Stimulated activated CD4-positive, alpha-beta T cell treated with anti-CD3 and anti-CD28 coated beads, Interleukin-1b, Interleukin-23, amount 100 ng/mL, for 24 hours (primary cell): Measurements from ENCODE around the gene CCDC85C.
A peak's percentile ranks its signal among the peaks of the same experiment; 100 is the strongest.

Experiments used
- DNase-seq, 4 experiments: peaks; one replicate each; pipeline ENCODE4 v3.0.0-alpha.2; 2020; ENCODE audit warnings: low read depth in 4 of 4, low spot score in 1 of 4

CCDC85C gene

DNA sequence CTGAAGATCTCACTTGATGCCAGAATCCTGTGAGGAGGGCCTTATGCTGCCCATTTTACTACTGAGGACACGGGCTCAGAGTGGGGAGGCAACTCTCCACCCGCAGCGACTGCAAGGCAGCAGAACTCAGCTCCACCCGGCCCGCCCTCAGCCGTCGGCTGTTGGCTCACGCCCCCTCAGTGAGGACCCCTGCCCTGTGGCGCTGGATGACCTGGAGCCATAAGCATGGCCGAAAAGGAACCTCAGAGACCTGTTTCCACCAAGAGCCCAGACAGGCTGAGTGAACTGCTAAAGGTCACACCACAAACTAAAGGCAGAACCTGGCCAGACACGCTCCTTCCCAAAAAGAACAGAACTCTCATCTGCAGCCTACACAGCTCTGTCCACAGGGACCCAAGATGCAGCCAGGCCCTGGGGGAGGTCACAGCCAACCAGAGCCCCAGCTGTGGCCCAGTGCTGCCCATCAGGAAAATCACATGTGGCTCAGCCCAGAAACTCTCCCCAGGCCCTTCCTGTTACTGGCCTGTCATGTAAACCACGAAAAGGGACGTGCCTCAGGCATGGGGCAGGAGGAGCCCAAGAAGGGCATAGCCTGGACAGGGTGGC lies 90.0 kb downstream of the CCDC85C start:
- DNase-seq: no peak

DNA sequence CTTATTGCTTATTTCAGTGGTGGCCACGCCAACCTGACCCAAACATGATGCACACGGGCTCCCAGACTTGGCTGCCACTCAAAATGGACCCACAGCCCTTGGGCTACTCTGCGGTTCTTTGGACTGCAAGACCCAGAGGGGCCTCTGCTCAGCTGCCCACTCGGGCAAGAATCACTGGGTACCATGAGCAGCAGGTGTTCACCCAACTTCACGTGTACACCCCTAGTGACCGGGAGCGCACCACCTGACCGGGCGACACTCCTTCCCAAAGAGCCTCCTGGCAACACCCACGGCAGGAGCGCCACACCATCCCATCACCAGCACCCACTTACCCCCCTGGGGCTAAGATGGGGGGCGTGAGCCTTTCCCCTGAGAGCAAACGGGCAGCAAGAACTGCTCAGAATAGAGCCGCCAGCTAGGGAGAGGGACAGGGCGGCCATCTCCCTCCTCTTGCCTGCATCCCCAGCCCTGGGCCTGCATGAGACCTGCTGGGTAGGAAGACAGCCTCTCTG lies 90.8 kb downstream of the CCDC85C start:
- DNase-seq: no peak

DNA sequence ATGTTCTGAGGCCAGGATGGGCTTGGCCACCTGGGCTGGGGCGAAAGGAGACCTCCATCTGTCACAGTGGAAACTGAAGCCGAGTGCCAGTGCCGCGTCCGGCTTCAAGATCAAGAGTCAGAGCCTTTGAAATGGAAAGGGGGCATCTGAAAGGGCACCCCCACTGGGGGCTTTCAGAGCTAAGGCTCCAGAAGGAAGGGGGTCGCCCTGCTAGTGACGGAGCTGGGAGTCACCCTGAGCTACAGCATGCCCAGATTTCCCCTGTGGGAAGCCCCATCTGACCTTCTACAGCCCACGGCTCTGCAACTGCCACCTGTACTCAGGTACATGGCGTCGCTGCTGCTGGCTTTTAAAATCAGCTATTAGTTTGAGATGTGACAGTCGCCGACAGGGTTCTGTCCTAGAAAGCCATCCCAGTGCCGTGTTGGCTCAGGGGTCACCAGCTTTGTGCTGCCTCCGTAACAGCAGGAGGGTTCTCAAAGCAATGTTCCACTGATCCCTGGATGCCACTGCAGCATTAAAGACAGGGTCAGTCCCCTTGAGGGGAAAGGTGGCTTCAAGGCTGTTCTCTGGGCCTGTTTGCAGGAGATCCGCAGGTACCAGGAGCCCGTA lies 91.3 kb downstream of the CCDC85C start:
- DNase-seq: no peak

DNA sequence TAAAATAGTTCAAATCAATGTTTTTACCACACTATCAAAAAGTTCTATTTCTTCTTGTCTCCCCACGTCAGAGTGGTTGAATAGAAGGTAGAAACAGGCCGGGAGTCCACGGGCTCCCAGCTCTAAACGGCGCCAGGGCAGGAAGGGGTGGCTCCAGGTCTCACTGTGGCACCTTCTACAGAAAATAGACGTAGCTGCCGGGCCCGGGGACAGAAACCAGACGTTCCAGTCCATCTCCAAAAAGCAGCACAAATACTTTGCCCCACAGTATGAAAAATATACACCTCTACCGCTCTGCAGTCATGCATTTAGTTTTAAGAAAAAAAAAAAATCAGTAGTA lies 91.9 kb downstream of the CCDC85C start:
- DNase-seq: no peak

DNA sequence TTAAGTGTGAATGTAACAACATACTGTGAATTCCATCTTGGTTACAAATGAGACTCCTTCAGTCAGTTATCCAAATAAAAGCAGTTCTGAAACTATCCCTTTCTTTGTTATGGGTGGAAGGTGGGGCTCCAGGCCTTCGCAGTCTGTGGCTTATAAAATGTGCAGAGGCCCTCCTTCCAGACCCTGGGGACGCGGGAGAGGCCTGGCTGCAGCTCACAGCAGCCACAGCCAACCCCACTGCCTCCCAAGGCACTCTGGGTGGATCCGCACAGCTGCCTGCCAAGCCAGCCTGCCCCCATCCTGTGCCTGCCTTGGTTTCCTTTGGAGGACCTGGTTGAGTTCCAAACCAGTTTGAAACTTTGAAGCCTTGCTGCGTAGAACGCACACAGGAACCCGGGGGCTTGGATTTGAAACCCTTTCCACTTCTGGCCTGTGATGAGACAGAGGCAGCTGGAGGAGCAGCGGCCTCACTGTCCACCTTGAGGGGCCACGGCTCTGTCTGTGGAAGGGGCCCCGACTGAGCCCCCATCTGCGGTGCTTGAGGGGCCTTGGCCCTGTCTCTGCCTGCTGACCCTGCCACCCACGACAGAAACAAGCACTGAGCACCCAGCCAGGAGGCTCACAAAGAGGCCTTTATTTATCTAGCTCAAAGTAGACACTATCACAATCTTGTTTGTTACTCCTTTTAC lies 92.4 kb downstream of the CCDC85C start:
- DNase-seq: no peak

- no peak for DNase-seq
These were observed 93.4 kb downstream of the CCDC85C start for GRCh38 chr14:99510556-99511139.

DNA sequence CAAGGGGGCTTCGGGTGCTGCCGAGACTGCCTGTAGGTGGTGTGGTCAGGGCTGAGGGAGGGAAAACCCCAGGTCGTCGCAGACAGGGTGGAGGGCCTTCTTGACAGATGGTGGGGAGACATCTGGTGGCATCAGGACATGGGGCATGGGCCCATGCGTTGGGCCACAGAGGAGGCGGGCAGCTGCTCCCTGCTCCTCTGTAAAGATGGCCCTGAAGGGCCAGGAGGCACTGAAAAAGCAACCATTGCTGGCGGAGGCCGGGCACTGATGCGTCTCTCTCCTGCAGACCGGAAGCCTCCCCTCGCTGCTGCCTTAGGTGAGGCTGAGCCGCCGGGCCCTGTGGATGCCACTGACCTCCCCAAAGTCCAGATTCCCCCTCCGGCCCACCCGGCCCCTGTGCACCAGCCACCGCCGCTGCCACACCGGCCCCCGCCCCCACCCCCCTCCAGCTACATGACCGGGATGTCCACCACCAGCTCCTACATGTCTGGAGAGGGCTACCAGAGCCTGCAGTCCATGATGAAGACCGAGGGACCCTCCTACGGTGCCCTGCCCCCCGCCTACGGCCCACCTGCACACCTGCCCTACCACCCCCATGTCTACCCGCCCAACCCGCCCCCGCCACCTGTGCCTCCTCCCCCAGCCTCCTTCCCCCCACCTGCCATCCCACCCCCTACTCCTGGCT lies 94.0 kb downstream of the CCDC85C start:
- no peak for DNase-seq

DNA sequence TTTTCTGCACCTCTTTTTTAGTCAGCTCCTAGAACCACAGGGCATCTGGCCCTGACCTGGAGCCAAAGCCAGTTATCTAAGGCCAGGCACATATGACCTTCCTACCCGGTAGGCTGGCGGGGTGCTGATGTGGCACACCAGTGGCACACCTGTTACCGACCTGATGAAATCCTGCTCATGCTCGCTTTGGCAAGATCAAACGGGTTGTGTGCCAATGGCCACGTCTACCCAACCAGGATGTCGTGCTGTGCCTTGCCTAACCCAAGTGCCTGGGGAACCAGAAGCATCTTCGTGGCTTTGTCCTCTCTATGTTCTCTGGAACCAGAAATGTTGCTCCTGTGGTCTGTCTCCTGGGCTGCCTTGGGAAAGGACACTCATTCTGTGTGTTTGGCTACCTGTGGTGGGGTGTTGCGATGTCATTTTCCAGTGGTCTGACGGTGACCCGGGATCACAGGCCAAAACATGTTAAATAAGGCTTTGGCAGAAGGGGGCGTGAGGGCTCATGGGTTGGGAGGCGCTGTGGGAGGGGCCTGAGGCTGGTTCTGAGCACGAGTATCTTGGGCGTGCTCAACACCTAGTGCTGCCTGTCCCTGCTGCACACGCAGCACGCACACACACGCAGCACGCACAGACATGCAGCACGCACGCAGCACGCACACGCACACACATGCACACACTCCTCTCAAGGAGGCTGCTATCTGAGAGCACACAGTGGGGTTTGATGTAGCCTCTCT lies 94.9 kb downstream of the CCDC85C start:
- DNase-seq: no peak

- DNase-seq: no peak
These were observed 96.0 kb downstream of the CCDC85C start for GRCh38 chr14:99507860-99508640.

GRCh38 chr14:99506276-99506675 lies 97.7 kb downstream of the CCDC85C start:
- DNase-seq: no peak

DNA sequence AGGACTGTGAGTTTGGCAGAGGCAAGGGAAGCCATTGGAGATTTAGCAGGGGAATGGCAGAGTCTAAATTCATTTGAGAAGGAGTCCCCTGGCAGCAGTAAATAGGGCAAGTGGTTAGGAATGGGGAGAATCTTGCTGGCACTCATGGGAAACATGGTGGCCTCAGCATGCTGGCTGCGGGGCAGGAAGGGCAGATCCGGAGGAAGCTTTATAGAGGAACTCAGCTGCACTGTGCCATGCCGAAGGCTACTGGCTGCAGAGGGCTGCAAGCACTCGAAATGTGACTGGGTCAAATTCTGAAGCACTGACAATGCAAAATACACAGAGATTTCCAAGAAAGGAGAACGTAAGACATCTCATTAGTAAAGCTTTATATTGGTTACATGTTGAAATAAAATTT lies 98.9 kb downstream of the CCDC85C start:
- no peak for DNase-seq

GRCh38 chr14:99503848-99504453 lies 100.1 kb downstream of the CCDC85C start:
- DNase-seq: no peak

- DNase-seq: no peak
These were observed 101.0 kb downstream of the CCDC85C start for GRCh38 chr14:99502989-99503421.

GRCh38 chr14:99497894-99498293 lies 106.1 kb downstream of the CCDC85C start:
- DNase-seq: no peak

DNA sequence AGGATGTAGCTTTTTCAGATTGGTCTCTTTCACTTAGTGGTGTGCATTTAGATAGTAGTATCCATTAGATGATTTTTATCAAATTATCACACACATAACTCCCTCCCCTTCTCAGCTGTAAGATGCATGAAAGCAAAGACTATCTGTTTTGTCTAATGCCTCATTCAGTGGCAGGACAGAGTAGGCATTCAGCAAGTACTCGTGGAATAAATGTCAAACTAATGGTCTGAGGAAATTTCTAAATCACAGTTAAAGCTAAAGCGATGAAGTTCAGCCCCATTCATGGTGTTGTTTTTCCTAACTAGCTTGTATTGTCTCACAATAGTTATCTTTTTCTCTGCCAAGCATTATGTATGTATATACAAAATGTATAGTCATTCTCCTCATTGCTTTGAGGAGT lies 106.7 kb downstream of the CCDC85C start:
- DNase-seq: no peak

- DNase-seq: no peak
These were observed 119.9 kb downstream of the CCDC85C start for GRCh38 chr14:99484106-99484505.

GRCh38 chr14:99481745-99482099 lies 122.3 kb downstream of the CCDC85C start:
- no peak for DNase-seq

- peak; percentile 99 to 100 (median 100) for DNase-seq
These were observed 122.9 kb downstream of the CCDC85C start, which contains the start of gene CCNK for GRCh38 chr14:99480917-99481744. Gene CCNK, plus strand, starts transcription at chr14:99481409. Its CDS starts 11,269 bp downstream, at chr14:99492678.
